HG02943 (cell line): ENCODE results near the gene SLC24A1.

Experiments
- ATAC-seq: cut with Tn5 transposase; IDR thresholded peaks from one replicate; pipeline ENCODE4 v1.9.1; 2021; ENCODE audit warnings: mild to moderate bottlenecking, low read depth, moderate library complexity; ENCODE audit not compliant: unreplicated experiment

SLC24A1 gene

DNA sequence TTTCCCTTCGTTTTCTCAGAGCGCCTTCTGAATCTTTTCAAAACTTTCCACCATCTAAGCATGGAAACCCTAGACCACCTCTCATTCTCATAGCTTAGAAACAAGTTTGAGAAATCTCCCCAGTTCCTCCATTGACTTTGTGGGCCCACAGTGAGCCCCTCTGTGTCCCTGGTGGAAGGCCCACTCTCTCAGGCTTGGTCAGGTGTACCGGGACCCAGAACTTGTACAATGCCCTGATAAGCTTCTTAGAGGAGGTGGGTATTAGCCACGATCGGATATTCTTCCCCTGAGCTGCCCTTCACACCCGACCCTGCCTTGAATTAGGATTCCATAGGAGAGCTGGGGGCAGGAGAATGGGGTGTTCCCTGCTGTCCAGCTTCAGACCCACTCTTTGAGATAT, at the start of gene SLC24A1:
Gene SLC24A1, plus strand, starts transcription at position 301 of the 400 bp plus-strand sequence. CDS start 2,143 bp downstream, outside the sequence.
- no peak for ATAC-seq

GRCh38 chr15:65571971-65572370, 49.8 kb upstream of the SLC24A1 start:
- ATAC-seq, result no peak

DNA sequence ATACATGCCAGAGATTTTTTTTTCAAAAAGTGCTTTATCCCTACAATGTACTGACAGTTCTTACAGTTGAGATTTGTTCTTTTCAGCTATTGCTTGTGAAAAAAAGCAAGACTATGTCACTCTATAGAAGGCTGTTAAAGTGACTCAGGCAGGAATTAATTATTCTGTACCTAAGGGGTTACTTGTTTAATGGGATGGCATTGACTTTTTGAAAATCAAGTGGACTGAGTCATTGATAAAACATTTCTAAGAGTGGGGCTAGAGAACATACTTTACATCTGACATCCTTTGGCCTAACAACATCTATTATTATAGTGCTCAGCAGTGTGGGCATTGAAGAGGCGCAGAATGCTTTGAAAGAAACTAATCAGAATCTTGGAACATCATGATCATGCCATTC, 45.1 kb upstream of the SLC24A1 start:
- no peak for ATAC-seq

DNA sequence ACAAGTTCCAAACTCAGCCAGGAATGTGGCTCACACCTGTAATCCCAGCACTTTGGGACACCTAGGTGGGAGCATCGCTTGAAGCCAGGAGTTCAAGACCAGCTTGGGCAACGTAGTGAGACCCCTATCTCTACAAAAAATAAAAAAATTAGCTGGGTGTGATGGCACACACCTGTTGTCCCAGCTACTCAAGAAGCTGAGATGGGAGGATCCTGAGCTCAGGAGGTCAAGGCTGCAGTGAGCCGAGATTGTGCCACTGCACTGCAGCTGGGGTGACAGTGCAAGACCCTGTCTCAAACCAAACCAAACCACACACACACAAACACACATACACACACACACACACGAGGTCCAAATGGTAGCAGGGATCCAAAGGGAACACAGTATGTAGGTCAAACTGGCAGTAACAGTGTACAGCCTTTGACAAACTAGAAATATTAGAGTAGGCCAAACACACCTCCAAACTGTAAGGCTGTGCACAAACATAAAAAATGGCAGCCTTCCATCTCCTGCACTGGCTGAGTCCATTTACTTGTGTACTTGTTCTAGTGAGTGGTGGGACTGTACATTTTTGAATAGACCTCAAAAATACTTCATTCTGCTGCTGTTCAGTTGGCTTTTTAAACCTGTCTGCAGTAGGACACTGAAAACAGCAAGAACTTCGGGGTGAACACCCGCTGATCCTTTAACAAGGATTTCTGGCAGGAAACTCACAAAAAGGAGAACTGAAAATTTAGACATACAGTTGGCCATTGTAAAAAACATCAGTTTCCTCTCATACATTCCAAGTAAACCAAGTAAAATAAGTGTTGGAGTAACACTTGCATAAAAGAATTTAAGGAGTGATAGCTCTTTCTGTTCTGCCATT, 44.4 kb upstream of the SLC24A1 start:
- no peak for ATAC-seq

DNA sequence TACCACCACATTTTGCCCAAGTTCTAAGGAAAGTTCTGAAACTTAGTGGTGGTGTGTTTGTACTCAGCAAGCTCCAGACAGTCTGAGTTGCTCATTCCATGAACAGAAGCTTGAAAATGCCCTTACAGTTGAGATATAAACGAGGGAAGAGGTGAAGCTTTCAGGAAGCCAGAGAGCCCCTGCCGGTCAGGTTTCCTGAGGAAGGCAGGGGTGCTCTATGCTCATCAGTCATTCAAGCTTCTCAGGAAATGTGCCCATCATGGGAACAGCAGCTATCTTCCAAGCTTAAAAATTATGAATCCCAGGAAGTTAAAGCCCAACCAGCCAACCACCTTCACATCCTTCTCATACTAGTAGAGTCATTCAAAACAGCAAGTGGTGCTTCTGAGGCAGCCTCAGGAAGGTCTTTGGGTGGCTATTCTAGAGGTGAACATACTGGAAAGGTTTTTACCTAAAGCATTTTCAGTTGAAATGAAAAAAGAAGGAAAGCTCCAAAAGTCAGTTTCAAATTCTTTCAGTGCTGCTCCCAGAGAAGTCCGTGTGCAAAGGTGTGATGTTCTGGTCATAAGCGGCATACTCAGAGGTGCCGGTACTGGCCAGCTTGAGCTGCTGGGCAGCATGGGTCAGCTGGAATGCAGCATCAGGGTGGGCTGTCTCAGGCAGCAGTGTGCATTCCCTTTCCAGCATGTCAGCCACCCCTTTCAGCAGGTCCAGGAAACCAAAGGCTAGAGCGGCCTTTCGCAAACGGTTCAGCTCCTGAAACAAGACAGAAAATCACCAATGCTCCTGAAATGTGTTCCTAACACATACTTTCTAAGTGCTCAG, 42.6 kb upstream of the SLC24A1 start:
- no peak for ATAC-seq

DNA sequence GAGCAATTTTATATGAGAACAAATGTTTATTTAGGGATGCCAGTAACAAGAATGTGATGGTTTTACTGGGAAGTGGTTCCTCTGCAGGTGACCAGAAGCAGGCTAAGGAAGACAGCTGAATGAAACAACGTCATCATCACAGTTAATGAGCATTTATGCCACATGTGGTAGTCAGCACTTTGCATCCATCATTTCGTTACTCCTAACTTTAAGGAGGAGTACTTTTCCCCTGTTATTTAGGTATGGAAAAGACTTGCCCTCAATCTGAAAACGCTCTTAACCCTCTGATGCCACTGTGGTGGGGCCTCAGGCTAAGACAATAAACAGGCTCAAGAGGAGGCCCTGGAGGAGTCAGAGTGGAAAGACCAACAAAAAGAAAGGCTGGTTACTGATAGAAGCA, 42.0 kb upstream of the SLC24A1 start:
- ATAC-seq, result no peak

DNA sequence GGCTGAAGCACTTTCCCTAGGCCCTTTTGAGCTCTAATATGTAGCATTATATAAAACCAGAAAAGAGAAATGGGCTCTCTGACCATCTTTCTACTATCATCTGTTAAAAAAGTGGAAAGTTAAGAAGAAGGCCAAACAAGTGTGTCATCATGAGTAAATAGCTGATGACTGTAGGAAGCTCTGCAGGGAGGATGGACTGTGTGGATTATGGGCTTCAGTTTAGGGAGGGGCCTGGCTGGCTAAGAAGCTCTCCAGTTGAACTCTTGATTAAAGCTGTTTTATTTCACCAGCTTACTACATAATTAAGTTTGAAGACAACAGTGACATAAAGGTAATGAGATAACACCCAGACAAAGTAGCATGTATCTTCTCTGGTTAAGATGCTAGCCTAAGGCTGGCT, 41.5 kb upstream of the SLC24A1 start:
- no peak for ATAC-seq

DNA sequence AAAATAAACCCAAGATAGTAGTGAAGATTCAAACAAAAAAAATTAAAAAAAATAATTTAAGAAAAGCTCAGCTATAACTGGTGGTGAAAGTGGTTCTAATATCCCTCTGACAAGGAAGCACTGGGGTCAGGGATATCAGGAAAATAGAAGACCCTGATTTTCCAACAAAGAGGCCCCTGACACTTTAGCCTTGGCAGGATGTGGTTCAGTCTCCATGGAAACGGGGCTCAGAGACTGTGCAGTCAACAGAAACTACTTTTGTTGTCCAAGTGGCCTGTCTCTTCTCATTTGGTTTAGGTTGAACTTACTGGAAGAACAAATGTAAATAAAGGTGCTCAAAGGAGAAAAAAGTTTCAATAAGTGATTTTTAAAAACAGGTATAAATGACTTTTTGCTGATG, 38.0 kb upstream of the SLC24A1 start:
- ATAC-seq, result no peak

GRCh38 chr15:65584241-65584640, 37.5 kb upstream of the SLC24A1 start:
- ATAC-seq, result no peak

- ATAC-seq, result no peak
Measured at GRCh38 chr15:65587094-65587493, 34.6 kb upstream of the SLC24A1 start.

GRCh38 chr15:65595960-65596359, 25.8 kb upstream of the SLC24A1 start:
- no peak for ATAC-seq

DNA sequence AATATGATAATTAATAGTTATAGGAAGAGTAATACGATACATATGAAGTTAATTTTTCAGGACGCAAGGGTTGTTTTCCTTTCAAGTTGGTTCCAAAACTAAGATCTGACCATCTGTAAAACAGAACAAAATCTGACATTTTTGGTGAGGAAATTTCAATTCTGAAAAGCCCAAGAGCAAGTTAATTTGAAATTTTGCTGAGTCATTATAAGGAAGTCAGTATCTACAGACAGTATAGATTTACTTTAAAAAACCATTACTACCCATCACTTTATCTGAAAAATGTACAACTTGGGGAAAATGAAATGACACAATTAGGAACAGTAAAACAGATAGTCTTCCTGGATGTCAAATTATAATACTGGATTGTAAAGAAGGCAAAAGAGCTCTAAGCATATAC, 23.3 kb upstream of the SLC24A1 start:
- ATAC-seq, result no peak

GRCh38 chr15:65599677-65600076, 22.1 kb upstream of the SLC24A1 start:
- no peak for ATAC-seq

- no peak for ATAC-seq
Measured at GRCh38 chr15:65603134-65603533, 18.6 kb upstream of the SLC24A1 start.

GRCh38 chr15:65603559-65603958, 18.2 kb upstream of the SLC24A1 start:
- no peak for ATAC-seq

GRCh38 chr15:65610871-65611718, 10.6 kb upstream of the SLC24A1 start, which contains the start of gene INTS14:
INTS14 (minus strand) TSS chr15:65611131; CDS start chr15:65607380, 3,751 bp downstream.
- ATAC-seq, result peak; percentile 96

GRCh38 chr15:65611888-65612615, 9.7 kb upstream of the SLC24A1 start:
- no peak for ATAC-seq

DNA sequence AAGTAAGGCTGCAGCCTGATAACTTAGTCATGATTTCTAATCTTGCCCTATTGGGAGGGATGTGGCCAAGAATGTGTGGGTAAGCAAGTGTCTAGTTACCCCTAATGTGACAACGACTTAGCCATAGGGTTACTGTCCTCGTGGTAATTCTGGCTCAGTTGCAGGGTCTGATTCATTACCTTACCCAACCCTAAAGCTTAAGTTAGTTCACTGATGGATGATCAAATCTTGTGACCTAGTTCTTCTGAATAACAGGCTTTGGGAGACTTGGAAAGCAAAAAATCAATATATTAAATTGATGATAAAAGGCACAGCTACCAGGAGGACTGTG, 9.2 kb upstream of the SLC24A1 start:
- no peak for ATAC-seq

DNA sequence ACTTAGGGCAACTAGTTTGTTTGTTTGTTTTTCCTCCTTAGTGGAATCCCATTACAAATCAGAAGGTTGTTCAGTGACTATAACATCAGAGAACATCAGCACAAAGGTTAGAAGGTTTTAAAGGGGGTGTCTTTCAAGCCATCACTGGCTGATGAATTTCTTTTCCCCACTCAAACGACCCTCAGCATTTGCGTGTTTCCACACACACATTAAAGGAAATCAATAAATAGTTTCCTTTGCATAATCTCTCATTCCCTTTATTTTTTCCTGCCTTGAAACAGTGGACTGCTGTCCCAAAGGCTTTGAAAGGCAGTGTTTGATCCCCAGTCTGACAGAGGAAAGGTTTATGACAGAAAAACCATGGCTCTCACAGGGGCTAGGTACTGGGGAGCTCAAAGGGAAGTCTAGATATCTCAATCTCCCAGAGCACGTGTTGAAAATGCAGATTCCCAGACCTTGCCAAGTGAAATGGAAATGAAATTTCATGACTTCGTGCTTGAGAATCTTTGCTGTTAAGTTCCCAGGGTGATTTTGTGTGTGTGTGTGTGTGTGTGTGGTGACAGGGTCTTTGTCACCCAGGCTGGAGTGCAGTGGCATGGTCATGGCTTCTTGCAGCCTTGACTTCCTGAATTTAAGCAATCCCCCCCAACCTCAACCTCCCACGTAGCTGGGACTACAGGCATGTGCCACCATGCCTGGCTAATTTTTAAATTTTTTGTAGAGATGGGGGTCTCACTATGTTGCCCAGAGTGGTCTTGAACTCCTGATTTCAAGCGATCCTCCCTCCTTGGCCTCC, 8.6 kb upstream of the SLC24A1 start:
- ATAC-seq, result no peak
